Left lobe of liver (tissue), 2 donors: ENCODE data around the gene SLC25A44. TPM values are rescaled to one million over a fixed set of nuclear protein-coding genes. Genes with fewer than 3 reads are reported as not detected.
A peak's percentile ranks its signal among the peaks of the same experiment; 100 is the strongest.

ENCODE experiments used
- ATAC-seq: fragments of 200-7000 bp; cut with Tn5 transposase; one replicate; pipeline ENCODE4 v1.9.1; 2020; ENCODE audit warnings: mild to moderate bottlenecking, moderate library complexity
- DNase-seq: peaks from one replicate; pipeline ENCODE4 v3.0.0-alpha.2; 2020; ENCODE audit warnings: low spot score
- total RNA-seq: library from RNA; stranded (reverse); gene quantifications from one replicate; pipeline ENCODE4 v1.2.1, GENCODE V29; 2021
- donor health status: DM: no; HTN: no; CAD: no; lungs with moderate emphysema.
- donor health status: DM: no; HTN: yes; CAD: no.

Gene SLC25A44
- total RNA-seq, 1 donor from 2014 or later: 25.4 TPM

GRCh38 chr1:156233426-156234127 is 39.7 kb downstream of the SLC25A44 start:
- ATAC-seq (no peak), DNase-seq (no peak)

- no peak for ATAC-seq
These were observed 42.3 kb downstream of the SLC25A44 start for GRCh38 chr1:156236164-156236563.

GRCh38 chr1:156238248-156238647 is 44.3 kb downstream of the SLC25A44 start:
- DNase-seq (no peak), ATAC-seq (no peak)

More at GRCh38 chr1:156236164-156236563, 42.3 kb downstream of the SLC25A44 start:
- no peak for DNase-seq

- DNase-seq: no peak
- ATAC-seq: no peak
These were observed 47.5 kb downstream of the SLC25A44 start for GRCh38 chr1:156241311-156241811.

- no peak for ATAC-seq
- DNase-seq: no peak
These were observed 48.0 kb downstream of the SLC25A44 start, which contains the start of gene BGLAP for GRCh38 chr1:156241926-156242325. Gene BGLAP, plus strand, starts transcription at chr1:156242184. Its CDS starts 48 bp downstream, at chr1:156242232.

- DNase-seq: no peak
- ATAC-seq: no peak
These were observed 48.8 kb downstream of the SLC25A44 start for GRCh38 chr1:156242738-156243137.

- DNase-seq (no peak), ATAC-seq (peak; percentile 27)
These were observed 50.2 kb downstream of the SLC25A44 start for GRCh38 chr1:156244126-156244525.

GRCh38 chr1:156244712-156245111 is 50.8 kb downstream of the SLC25A44 start:
- DNase-seq (no peak), ATAC-seq (no peak)

- DNase-seq: no peak
These were observed 51.7 kb downstream of the SLC25A44 start for GRCh38 chr1:156245451-156246232.

GRCh38 chr1:156246241-156246780 is 52.4 kb downstream of the SLC25A44 start:
- DNase-seq: no peak

More at GRCh38 chr1:156245451-156246232, 51.7 kb downstream of the SLC25A44 start:
- ATAC-seq: peak; percentile 34

GRCh38 chr1:156246781-156247459 is 53.0 kb downstream of the SLC25A44 start:
- ATAC-seq (peak; percentile 58), DNase-seq (no peak)

More at GRCh38 chr1:156246241-156246780, 52.4 kb downstream of the SLC25A44 start:
- no peak for ATAC-seq

GRCh38 chr1:156247460-156248322 is 53.8 kb downstream of the SLC25A44 start, which contains the start of gene PAQR6:
Gene PAQR6, minus strand, starts transcription at chr1:156248056. Its CDS starts 1,325 bp downstream, at chr1:156246731.
- peak; percentile 4 for ATAC-seq
- DNase-seq: no peak

GRCh38 chr1:156248323-156248683 is 54.4 kb downstream of the SLC25A44 start:
- DNase-seq (no peak), ATAC-seq (no peak)

- DNase-seq (no peak), ATAC-seq (no peak)
These were observed 55.7 kb downstream of the SLC25A44 start for GRCh38 chr1:156249593-156249992.

GRCh38 chr1:156251527-156251926 is 57.6 kb downstream of the SLC25A44 start:
- DNase-seq (no peak), ATAC-seq (no peak)

GRCh38 chr1:156253634-156254033 is 59.7 kb downstream of the SLC25A44 start:
- ATAC-seq: no peak
- no peak for DNase-seq

GRCh38 chr1:156257711-156258110 is 63.8 kb downstream of the SLC25A44 start:
- ATAC-seq: no peak
- no peak for DNase-seq

GRCh38 chr1:156258859-156259258 is 65.0 kb downstream of the SLC25A44 start:
- no peak for DNase-seq
- ATAC-seq: no peak

GRCh38 chr1:156259805-156260204 is 65.9 kb downstream of the SLC25A44 start:
- ATAC-seq (peak; percentile 43), DNase-seq (no peak)

GRCh38 chr1:156260896-156261295 is 67.0 kb downstream of the SLC25A44 start:
- ATAC-seq: peak; percentile 34

More at GRCh38 chr1:156260896-156261295, 67.0 kb downstream of the SLC25A44 start:
- DNase-seq: no peak
